NOMO-1 treated with dmso at 0.1 percent for 144 hours (cell line): ENCODE measurements around the gene SLC2A13.
A peak's percentile ranks its signal among the peaks of the same experiment; 100 is the strongest.

Experiments
- DNase-seq: peaks from one replicate; lab custom pipeline; 2025; ENCODE audit not compliant: unreplicated experiment; lab: John Stamatoyannopoulos, UW

Gene SLC2A13

DNA sequence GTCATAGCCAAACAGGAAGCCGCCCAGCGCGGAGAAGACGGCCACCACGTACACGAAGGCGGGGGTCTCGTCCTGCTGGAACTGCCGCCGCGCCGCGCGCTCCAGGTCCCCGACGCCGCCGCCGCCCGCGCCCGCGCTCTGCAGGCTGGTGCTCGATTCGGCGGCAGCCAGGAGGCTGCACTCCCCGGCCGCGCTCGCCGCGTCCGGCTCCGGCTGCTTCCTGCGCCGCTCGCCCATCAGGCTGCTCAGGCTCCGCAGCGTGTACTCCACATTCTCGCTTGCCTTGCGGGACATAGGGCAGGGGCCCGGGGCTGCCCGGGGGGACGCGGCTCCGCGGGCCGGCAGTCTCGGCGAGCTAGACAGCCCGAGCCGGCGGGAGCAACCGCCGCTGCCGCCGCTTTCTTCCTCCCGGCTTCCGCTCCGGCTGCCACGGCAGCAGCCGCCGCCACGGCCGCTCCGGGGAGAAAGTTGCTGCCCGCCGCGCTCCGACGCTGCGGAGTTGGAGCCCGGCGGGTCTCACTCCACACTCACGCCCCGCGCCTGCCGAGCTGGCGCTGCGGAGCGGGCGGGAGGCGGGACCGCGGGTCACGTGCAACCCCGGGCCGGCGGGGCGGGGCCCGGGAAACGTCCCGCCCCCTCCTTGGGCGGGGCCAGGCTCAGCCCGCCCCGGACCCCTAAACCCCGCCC lies at the start of gene SLC2A13:
SLC2A13 (minus strand) TSS at position 567 of the 687 bp plus-strand sequence; CDS start at position 294, 273 bp downstream.
- DNase-seq = peak; percentile 46

DNA sequence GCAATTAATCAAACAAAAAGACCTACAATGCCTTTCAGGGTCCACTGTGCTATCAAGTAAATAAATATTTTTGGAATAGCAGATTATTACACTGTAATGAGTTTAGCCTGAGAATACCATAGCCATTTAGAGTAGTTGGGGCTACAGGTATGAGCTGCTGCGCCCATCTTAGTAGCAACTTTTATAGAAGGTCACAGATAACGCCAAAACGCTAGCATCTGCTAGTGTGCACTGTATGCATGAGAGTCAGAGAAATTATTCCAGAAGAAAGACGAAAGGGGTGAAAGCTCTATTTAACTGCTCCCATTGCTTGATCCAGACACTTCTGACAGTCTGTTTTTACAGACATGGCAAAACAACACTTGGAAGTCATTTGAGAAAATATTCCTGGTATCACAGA lies 48.5 kb upstream of the SLC2A13 start:
- no peak for DNase-seq

DNA sequence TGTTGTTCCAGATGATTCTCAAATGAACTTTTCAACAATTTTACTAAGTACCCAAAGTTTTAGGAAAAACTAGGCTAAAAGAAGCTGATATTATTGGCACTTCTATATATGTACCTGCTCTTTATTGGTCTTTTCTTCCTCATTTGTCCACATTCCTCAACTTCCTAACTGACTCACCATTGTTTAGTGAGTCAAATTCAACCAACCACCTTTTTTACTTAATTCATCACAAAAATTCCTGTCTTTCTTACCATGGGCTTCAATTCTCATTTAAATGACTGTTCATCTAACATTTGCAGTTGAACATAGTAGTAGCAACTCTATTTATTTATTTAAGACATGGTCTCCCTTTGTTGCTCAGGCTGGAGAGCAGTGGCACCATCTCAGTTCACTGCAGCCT lies 47.6 kb upstream of the SLC2A13 start:
- no peak for DNase-seq

DNA sequence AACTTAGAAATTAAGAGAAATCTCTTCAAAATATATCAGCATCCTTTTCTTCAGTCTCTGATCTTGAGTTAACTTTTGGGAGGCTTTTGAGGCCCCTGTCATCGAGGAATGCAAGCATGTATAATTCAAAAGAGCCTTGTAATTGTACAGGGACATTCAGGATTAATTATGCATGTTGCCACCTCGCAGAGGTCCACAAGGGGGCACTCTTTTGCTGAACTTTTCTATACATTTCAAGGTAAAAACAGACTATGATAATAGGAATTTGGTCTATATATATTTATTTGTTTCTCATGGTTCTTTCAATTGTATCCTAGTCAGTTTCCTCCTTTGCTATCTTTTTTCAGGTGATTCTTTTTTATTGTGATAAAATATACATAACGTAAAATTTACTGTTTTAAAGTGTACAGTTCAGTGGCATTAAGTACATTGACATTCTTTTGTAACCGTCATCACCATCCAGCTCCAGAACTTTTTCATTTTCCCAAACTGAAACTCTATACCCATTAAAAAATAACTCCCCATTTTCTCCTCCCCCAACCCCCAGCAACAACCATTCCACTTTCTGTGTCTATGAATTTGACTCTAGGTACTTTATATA lies 47.0 kb upstream of the SLC2A13 start:
- DNase-seq = peak; percentile 38

DNA sequence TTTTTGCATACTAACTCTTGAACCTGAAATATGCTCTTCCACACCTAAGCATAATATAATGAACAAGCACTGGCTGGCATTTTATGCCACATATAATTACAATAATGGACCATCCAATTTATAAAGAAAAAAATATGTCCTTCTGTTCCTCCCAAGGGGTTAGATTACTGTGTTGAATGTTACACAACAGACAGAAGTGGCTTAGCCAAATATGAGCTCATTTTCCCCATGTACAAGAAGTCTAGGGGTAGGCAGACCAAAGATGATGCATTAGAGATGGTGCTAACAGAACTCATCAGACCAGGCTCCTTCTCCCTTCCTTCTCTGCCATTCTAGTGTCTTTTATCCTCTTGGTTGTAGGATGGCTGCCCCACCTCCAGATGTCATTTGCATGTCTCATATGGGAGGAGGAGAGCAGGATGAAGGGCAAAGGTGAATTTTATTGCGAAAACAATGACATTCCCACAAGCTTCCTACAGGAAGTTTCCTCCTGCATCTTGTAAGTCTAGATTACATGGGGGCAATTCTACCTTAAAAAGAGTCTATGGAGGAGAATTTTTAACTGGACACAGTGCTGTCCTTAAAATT lies 43.9 kb upstream of the SLC2A13 start:
- DNase-seq = no peak

DNA sequence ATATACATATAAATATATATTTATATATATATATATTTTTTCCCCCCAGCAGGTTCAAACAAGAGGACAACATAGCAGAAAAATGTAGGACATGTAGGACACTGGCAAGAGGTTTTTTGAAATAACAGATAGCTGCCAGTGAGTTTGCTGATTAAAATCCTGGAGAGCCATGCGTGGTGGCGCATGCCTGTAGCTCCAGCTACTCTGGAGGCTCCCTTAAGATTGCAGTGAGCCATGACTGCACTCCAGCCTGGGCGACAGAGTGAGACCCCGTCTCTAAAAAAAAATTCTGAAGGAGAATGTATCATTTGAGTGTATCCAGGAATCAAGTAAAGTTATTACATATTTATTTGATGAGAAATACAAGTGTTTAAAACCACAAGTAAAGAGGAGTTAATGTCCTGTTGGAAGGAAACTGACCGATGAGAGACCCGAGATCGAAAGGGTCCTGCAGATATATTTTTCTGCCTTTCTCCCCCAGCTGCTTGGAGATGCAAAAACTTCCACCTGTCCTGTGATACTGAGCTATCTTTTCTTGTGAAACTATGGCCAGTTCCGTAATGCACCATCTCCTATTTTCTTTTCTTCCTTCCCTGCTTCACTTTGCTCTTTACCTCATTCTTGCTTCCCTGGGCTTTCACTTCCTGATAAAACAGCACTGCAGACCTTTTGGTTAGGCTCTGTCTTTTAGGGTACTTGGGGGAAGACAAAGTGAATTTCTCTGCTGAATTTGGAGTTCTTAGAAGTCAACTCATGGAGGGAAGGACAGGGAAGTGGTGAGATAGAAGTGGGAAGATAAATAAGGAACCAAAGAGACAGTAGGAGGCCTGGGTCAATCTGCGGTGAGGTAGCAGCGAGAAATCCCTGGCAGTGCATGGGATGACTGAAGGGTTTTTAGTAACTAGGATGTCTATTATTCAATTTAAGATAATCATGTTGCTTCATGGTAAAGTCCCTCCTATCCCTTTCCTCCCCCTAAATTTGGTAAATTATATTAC lies 41.2 kb upstream of the SLC2A13 start:
- DNase-seq = peak; percentile 37

DNA sequence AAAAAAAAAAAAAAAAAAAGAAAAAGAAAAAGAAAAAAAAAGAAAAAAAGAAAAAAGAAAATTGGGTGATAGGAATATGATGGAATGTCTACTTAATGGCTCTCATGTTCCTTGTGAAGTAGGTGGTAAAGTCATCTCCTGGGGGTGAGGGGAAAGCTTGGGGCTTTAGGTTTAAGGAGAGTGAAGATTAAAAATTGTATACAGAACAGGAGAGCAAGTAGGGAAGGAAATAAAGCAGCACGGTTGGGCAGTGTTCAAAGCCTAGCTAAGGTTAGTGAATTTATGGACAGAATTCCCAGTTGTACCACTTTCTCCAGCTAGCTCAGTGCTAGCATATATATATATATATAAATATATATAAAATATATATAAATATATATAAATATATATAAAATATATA lies 40.0 kb upstream of the SLC2A13 start:
- DNase-seq = peak; percentile 28

DNA sequence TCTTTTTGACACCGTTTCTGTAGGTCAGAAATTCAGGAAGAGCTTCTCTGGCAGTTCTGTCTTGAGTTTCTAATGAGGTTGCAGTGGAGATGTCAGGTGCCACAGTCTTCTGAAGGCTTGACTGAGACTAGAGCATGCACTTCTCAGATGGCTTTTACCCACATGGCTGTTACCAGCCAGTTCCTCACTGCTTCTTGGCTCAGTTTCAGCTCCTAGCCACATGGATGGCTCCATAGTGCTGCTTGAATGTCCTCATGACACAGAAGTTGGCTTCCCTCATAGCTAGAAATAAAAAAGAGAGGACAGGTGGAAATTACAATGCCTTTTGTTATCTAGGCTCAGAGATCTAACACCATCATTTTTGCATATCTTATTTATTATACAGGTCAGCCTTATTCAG lies 38.1 kb upstream of the SLC2A13 start:
- DNase-seq = no peak

DNA sequence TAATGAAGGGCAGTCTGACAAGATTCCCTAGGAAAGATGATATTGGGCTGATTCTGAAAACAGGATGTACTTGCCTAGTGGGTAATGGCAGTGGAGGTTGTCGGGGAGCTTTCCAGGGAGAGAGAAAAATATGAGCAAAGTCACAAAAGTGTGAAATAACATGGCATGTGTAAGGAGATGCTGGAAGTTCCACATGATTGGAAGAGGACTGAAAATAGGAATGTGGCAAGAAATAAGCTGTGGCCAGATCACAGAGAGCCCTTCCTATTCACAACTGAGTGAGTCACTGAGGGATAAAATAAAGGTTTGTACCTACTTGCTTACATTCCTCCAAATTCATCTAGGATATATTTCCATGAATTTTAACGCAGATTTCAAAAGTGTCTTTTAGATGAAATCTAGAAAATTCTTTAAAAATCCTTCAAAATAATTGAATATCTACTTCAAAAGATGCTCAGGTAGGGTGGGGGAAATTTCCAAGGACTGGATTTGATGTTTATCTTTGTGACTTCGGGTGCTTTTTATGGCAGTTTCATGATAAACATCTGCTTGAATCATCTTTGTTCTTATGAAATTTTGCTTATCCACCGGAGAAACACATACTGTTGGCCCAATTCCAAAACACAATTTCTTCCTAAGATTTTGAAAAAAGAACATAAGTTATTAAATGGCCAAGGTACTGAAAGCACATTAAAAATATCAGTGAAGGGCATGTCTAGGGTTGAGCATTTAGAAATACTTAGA lies 36.3 kb upstream of the SLC2A13 start:
- no peak for DNase-seq

DNA sequence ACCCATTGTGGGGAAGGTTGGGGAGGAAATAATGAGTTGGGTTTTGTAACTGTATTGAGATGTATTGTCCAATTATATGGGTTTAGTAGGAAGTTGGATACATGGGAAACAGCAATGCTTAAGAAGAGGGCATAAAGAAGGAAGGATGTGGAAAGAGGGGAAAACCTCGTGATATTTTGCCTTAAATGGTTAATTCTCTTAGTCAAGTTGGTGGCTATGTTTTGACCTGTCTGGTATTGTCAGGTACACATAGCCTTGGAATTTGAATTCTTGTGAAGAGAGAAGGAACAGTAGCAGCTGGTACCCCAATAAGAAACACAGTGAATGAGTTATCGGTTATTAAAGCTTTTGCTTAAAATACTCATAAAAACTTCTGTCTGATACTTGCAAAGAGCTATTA lies 32.6 kb upstream of the SLC2A13 start:
- DNase-seq = no peak

DNA sequence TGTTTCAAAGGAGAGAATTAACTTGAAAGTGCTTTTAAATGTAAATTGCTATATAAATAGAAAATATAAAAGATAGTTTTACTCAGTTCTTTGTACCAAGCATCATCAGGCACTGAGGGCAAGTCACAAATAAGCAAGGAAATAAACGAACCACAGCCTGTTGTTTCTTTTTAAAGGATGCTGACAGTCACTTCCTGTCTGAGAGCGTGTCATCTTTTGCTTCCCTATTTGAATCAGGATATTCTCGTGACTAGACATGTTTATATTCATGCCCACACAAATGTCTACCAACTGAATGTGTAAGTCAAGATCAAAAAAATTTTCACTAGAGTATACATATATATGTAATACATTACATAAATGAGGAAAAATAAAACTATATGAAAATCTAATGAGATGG lies 31.4 kb upstream of the SLC2A13 start:
- DNase-seq = peak; percentile 21

DNA sequence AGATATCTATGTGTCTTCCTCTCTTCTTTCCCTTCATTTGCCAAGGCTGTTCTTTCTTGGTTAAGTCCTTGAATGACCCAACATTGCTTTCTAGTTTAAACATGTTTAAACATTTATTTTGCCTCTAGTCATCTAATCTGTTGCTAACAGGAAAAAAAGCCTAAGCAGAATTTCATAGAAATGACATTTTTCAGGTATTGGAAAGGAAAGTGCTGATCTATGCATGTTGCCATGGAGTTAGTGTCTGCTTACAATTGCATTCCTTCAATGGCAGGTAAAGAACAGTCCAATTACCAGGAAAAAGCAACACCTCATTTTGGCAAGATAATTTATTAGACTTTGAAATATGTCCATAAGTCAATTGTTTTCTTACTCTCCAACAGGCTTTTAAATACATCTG lies 21.5 kb upstream of the SLC2A13 start:
- DNase-seq = no peak

DNA sequence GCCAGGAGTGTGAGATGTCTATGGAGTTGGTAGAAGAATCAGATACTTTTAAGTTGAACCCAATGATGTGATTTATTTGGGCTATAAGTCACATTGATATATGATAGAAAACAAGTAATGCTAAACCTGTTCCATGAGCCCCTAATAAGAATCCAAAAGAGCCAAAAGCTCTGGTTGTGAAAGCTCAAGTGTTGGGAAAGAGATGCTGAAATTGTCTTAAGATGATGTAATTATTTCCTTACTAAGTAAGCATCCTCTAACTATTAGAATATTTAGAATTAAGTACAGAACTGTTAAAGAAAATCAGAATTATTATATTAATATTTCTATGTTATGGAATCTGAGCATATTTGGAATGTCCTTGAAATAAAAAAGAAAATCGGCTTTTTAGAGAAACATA lies 17.6 kb upstream of the SLC2A13 start:
- DNase-seq = no peak

DNA sequence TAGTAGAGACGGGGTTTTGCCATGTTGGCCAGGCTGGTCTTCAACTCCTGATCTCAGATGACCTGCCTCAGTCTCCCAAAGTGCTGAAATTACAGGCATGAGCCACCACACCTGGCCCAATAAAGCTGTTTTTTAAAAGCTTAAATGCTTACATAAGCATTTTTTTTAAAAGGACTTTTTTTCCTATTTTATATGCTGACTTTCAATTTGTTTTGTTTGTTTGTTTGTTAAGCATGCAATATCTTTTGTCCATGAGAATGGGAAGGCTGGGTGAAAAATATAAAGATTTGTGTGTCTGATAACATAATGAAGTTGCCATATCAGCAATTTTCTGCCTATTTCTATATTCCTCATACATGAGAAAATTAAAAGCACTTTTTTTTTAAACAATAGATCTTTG lies 17.0 kb upstream of the SLC2A13 start:
- no peak for DNase-seq

DNA sequence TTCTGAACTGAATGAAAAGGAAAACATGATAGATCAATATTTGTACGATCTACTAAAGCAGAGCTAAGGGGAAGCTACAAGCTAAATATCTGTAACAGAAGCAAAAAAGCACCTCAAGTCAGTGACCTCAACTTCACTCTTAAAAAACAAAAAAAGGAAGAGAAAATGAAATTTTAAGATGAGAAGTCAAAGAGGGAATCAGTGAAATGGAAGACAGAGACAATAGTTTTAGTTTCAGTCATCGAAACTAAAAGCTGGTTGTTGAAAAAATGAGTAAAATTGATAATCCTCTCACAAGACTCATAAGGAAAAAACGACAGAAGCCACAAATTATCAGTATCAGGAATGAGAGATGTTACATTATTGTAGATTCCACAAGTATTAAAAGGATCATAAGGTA lies 11.9 kb upstream of the SLC2A13 start:
- no peak for DNase-seq

DNA sequence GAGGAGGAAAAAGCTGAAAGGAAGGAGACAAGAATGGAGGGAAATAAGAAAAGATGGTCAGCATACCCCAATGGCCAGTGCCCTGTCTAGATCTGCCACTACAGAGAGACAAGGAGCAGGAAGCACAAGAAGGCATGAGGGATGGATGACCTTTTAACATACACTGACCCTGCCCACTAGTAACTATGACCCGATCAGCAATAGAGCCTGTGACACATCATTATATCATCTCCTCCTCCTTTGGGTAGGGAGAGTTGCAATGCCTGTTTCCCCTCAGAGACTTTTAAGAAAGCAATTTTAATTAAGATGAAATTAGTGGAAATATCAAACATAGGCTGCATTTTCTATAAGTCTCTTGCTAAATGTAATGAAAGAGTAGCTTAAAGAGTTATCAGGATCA lies 4.7 kb upstream of the SLC2A13 start:
- DNase-seq = no peak

DNA sequence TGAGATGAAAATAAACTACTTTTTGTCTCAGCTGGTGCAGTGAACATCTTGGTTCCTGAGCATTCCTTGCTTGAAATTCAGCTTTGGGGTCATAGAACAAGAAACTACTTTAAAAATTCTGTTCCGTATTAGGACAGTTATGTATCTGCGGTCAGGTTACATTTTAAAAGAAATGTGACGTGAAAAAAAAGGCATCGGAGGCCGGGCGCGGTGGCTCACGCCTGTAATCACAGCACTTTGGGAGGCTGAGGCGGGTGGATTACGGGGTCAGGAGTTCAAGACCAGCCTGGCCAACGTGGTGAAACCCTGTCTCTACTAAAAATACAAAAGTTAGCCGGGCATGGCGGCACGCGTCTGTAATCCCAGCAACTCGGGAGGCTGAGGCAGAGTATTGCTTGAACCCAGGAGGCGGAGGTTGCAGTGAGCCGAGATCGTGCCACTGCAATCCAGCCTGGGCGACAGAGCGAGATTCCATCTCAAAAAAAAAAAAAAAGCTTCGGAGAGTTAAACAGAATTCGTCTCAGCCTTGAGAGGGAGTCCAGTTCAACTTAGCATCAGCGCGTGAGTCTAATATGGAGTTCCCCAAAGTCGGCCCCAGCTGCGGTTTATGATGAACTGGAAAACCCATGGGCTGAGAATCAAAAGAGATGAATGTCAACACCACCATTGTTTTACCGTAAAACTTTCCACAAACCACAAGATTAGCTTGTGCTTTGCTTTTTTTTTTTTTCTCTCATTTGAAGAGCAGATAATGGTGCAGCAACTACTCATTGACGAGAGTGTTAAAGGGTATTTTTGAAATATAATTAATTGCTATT lies 2.1 kb upstream of the SLC2A13 start:
- no peak for DNase-seq

DNA sequence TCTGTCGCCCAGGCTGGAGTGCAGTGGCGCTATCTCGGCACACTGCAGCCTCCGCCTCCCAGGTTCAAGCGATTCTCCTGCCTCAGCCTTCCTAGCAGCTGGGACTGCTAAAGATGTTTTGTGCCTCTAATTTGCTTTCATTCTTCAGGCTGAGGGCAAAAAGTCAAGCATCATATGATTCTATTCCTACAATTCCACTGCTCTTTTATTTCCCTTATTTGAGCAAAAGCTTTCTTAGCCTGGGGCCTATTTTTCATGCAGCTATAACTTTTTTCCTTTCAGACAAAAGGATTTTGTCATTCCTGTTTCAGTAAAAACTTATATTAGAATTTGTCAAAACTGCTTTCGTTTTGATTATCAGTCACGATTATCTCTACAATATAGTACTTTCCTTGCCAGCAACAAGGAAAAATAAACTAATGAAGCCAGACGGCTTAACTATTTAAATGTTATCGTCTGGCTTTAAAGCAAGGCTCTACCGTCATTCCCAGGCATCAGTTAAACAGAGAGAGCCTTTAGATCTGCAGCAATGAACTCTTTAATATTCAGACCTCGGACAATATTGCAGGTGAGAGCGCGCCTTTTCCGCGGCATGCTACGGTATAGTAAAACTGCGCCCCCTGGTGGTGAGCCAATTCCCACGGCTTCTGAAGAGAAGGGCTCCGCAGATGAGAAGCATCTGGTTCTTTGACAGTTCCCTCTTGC lies 1.4 kb upstream of the SLC2A13 start:
- DNase-seq = peak; percentile 74

DNA sequence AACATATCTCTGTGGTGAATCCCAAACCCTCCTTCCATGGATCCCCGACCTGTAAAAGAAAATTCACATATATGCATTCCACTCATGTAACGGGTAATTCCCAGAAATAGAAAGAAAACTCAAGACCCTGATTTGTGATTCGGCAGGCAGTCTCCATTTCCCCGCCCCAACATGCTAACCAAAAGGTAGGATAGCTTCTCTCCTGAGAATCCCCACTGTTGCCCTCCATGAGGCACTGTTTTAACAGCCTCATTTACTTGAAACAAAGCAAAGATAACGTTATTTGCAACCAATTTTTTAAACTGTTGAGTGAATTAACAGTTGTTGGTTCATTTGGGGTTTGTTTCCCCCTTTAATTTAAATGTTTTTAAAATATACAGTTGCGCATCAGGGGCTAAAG lies 774 bp upstream of the SLC2A13 start:
- no peak for DNase-seq
